NCI-H345 treated with DMSO at 0.1 percent for 48 hours (cell line): ENCODE data around the gene TPBGL.

Experiments
- DNase-seq: peaks from one replicate; lab custom pipeline; 2025; ENCODE audit not compliant: unreplicated experiment; lab: John Stamatoyannopoulos, UW

Gene TPBGL

DNA sequence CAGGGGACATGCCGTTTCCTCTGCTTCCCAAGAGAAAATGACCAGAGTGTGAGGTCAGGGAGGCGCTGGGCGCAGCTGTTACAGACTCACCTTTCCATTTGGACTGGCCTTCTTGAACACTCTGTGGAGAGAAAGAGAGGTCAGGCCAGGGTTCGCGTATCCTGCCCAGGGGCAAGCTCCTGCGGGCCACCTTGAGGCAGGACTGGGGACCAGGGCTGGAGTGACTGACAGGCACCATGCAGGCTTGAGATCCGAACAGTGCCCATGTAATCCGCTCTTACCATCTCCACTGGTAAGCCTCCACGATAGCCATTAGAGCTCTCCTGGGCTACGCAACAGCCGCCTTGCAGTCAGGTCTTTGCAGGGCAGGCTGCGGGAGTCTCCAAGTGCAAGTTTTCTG, 49.3 kb downstream of the TPBGL start:
- DNase-seq, result no peak

GRCh38 chr11:75291741-75292140, 51.2 kb downstream of the TPBGL start:
- no peak for DNase-seq

- DNase-seq, result no peak
Observed at GRCh38 chr11:75292943-75293342, 52.4 kb downstream of the TPBGL start.
